SK-MEL-5 (cell line): ENCODE results near the gene SLC6A19. TPM values are rescaled to one million over a fixed set of nuclear protein-coding genes. Genes with fewer than 3 reads are reported as not detected.

ENCODE experiments used
- DNase-seq: peaks from one replicate; pipeline ENCODE4 v3.0.0-alpha.2; 2016; ENCODE audit warnings: low read depth, low spot score
- in situ Hi-C: cut with HindIII; loops from 2 replicates; pipeline ENCODE4 v1.10.0; 2016; ENCODE audit warnings: low sequenced_read_pairs, high pct_unique_total_duplicates, low pct_unique_long_range_greater_than_20kb
- total RNA-seq: library from RNA; depleted of rRNA; stranded (reverse); fragments of >200 nt; shearing (Covaris generic); gene quantifications from 2 replicates; pipeline ENCODE4 v1.2.3, GENCODE V29; 2014

The SLC6A19 gene
- total RNA-seq, 1 experiment from 2014 or later: not detected

- DNase-seq: no peak
- in situ Hi-C loops: no loop called here
These were observed 1.5 kb upstream of the SLC6A19 start for GRCh38 chr5:1199649-1200494.

- in situ Hi-C loops: no loop called here
- no peak for DNase-seq
These were observed 684 bp upstream of the SLC6A19 start for GRCh38 chr5:1200495-1201326.

- no peak for DNase-seq
- in situ Hi-C loops: no loop called here
These were observed 817 bp downstream of the SLC6A19 start for GRCh38 chr5:1202026-1202797.

GRCh38 chr5:1202798-1203185 is 1.4 kb downstream of the SLC6A19 start:
- no peak for DNase-seq
- in situ Hi-C loops: no loop called here

- in situ Hi-C loops: no loop called here
- DNase-seq: no peak
These were observed 2.0 kb downstream of the SLC6A19 start for GRCh38 chr5:1203311-1203967.

GRCh38 chr5:1203968-1204692 is 2.7 kb downstream of the SLC6A19 start:
- in situ Hi-C loops: no loop called here

GRCh38 chr5:1204693-1205242 is 3.4 kb downstream of the SLC6A19 start:
- in situ Hi-C loops: no loop called here
- peak; percentile 73 for DNase-seq

More at GRCh38 chr5:1203968-1204692, 2.7 kb downstream of the SLC6A19 start:
- DNase-seq: no peak

GRCh38 chr5:1205255-1206180 is 4.1 kb downstream of the SLC6A19 start:
- DNase-seq: no peak
- in situ Hi-C loops: no loop called here

- DNase-seq: no peak
- in situ Hi-C loops: no loop called here
These were observed 5.4 kb downstream of the SLC6A19 start for GRCh38 chr5:1206521-1207412.

GRCh38 chr5:1207555-1207954 is 6.2 kb downstream of the SLC6A19 start:
- DNase-seq: no peak
- in situ Hi-C loops: no loop called here

- in situ Hi-C loops: no loop called here
- no peak for DNase-seq
These were observed 6.9 kb downstream of the SLC6A19 start for GRCh38 chr5:1208221-1208742.

GRCh38 chr5:1208743-1209488 is 7.5 kb downstream of the SLC6A19 start:
- DNase-seq: peak; percentile 75
- in situ Hi-C loops: no loop called here

- in situ Hi-C loops: no loop called here
- DNase-seq: no peak
These were observed 8.1 kb downstream of the SLC6A19 start for GRCh38 chr5:1209489-1209852.
